NT2/D1 (cell line): ENCODE results near the gene JARID2.

Experiments used
- DNase-seq: peaks from one replicate; pipeline ENCODE4 v3.0.0-alpha.2; 2011; ENCODE audit warnings: low read depth, low spot score
- H3K27me3 ChIP-seq: 2 replicates; pipeline ENCODE4 v1.6.0; 2011; ENCODE audit warnings: mild to moderate bottlenecking; ENCODE audit not compliant: insufficient read length, insufficient read depth
- H3K36me3 ChIP-seq: 2 replicates; pipeline ENCODE4 v1.6.1; 2011; ENCODE audit warnings: mild to moderate bottlenecking, low read length, mixed read lengths; ENCODE audit not compliant: insufficient read depth, insufficient read length
- H3K4me1 ChIP-seq: 2 replicates; pipeline ENCODE4 v1.5.1; 2011; ENCODE audit not compliant: insufficient read depth, insufficient read length
- H3K4me3 ChIP-seq: 2 replicates; pipeline ENCODE4 v1.5.1; 2011; ENCODE audit warnings: low read depth; ENCODE audit not compliant: insufficient read length
- H3K9ac ChIP-seq: 2 replicates; pipeline ENCODE4 v1.6.0; 2011; ENCODE audit warnings: low read depth; ENCODE audit not compliant: insufficient read length
- H3K9me3 ChIP-seq: 2 replicates; pipeline ENCODE4 v1.5.1; 2011; ENCODE audit warnings: mild to moderate bottlenecking, low read length; ENCODE audit not compliant: insufficient read depth
- SUZ12 ChIP-seq: IDR thresholded peaks from 2 replicates; pipeline ENCODE4 v1.6.1; 2011; ENCODE audit not compliant: insufficient read length, insufficient read depth; ENCODE audit errors: extremely low read depth
- YY1 ChIP-seq: IDR thresholded peaks from 2 replicates; pipeline ENCODE4 v1.6.1; 2011; ENCODE audit not compliant: insufficient read length, insufficient read depth
- ZNF274 ChIP-seq: IDR thresholded peaks from 2 replicates; pipeline ENCODE4 v1.6.1; 2011; ENCODE audit warnings: mild to moderate bottlenecking, low read depth, low read length

The JARID2 gene

GRCh38 chr6:15342114-15342513 lies 96.2 kb downstream of the JARID2 start:
- H3K27me3 ChIP-seq: no peaks in the 10 kb centered on the region
- no peaks in the 10 kb centered on the region for H3K36me3 ChIP-seq
- no peak overlapping the region for H3K9ac ChIP-seq
- TF ChIP-seq ZNF274 (no peak), YY1 (no peak), SUZ12 (no peak)
- no peak overlapping the region for H3K4me3 ChIP-seq
- peaks cover 10% of the 10 kb centered on the region for H3K4me1 ChIP-seq
- H3K9me3 ChIP-seq: no peaks in the 10 kb centered on the region
- no peak for DNase-seq

- TF ChIP-seq YY1 (no peak), SUZ12 (no peak), ZNF274 (no peak)
- no peaks in the 10 kb centered on the region for H3K27me3 ChIP-seq
- no peaks in the 10 kb centered on the region for H3K4me1 ChIP-seq
- no peaks in the 10 kb centered on the region for H3K9me3 ChIP-seq
- H3K36me3 ChIP-seq: no peaks in the 10 kb centered on the region
- no peak overlapping the region for H3K9ac ChIP-seq
- no peak for DNase-seq
- H3K4me3 ChIP-seq: no peak overlapping the region
Measured at GRCh38 chr6:15343490-15344191, 97.8 kb downstream of the JARID2 start.

GRCh38 chr6:15344192-15344519 lies 98.3 kb downstream of the JARID2 start:
- no peaks in the 10 kb centered on the region for H3K9me3 ChIP-seq
- no peaks in the 10 kb centered on the region for H3K4me1 ChIP-seq
- H3K9ac ChIP-seq: no peak overlapping the region
- no peak overlapping the region for H3K4me3 ChIP-seq
- TF ChIP-seq YY1: no peak
- TF ChIP-seq SUZ12: no peak
- no peak for TF ChIP-seq ZNF274
- DNase-seq: no peak
- no peaks in the 10 kb centered on the region for H3K36me3 ChIP-seq
- no peaks in the 10 kb centered on the region for H3K27me3 ChIP-seq

- Histone ChIP-seq H3K9ac (no peak overlapping the region), H3K27me3 (no peaks in the 10 kb centered on the region), H3K36me3 (no peaks in the 10 kb centered on the region), H3K9me3 (no peaks in the 10 kb centered on the region), H3K4me1 (no peaks in the 10 kb centered on the region), H3K4me3 (no peak overlapping the region)
- TF ChIP-seq SUZ12 (no peak), ZNF274 (no peak), YY1 (no peak)
- DNase-seq: no peak
Measured at GRCh38 chr6:15344831-15345230, 99.0 kb downstream of the JARID2 start.

GRCh38 chr6:15346315-15346714 lies 100.4 kb downstream of the JARID2 start:
- no peak for TF ChIP-seq SUZ12
- no peak for TF ChIP-seq ZNF274
- TF ChIP-seq YY1: no peak
- no peak for DNase-seq
- H3K4me3 ChIP-seq: no peak overlapping the region
- H3K36me3 ChIP-seq: no peaks in the 10 kb centered on the region
- H3K4me1 ChIP-seq: no peaks in the 10 kb centered on the region
- H3K9ac ChIP-seq: no peak overlapping the region
- no peaks in the 10 kb centered on the region for H3K9me3 ChIP-seq
- no peaks in the 10 kb centered on the region for H3K27me3 ChIP-seq

GRCh38 chr6:15348528-15348927 lies 102.7 kb downstream of the JARID2 start:
- Histone ChIP-seq H3K27me3 (no peaks in the 10 kb centered on the region), H3K9me3 (no peaks in the 10 kb centered on the region), H3K9ac (no peak overlapping the region), H3K36me3 (no peaks in the 10 kb centered on the region), H3K4me3 (no peak overlapping the region), H3K4me1 (no peaks in the 10 kb centered on the region)
- TF ChIP-seq ZNF274: no peak
- TF ChIP-seq YY1: no peak
- DNase-seq: no peak

GRCh38 chr6:15349379-15349778 lies 103.5 kb downstream of the JARID2 start:
- TF ChIP-seq YY1 (no peak), ZNF274 (no peak), SUZ12 (no peak)
- no peaks in the 10 kb centered on the region for H3K4me1 ChIP-seq

More at GRCh38 chr6:15349379-15349778, 103.5 kb downstream of the JARID2 start:
- H3K36me3 ChIP-seq: no peaks in the 10 kb centered on the region
- no peaks in the 10 kb centered on the region for H3K9me3 ChIP-seq
- DNase-seq: no peak
- no peaks in the 10 kb centered on the region for H3K27me3 ChIP-seq
- no peak overlapping the region for H3K9ac ChIP-seq
- no peak overlapping the region for H3K4me3 ChIP-seq
